ENCODE measurements around the gene TGDS.

DNA sequence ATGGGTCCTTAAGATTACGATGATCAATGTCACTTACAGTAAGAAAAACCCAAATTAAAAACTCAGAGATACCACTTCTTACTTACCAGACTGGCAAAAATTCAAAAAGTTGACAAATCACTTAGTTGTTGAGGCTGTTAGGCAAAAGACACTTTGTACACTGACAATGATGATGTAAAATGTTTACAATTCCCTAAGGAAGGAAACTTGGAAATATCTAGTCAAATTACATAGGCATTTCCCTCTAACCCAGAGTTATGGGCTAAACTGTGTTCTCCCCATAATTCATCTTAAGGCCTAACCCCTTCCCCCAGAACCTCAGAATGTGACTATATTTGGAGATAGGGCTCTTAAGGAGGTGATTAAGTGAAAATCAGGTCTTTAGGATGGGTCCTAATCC lies 12.0 kb downstream of the TGDS start:
- TF ChIP-seq, protein P1, sequence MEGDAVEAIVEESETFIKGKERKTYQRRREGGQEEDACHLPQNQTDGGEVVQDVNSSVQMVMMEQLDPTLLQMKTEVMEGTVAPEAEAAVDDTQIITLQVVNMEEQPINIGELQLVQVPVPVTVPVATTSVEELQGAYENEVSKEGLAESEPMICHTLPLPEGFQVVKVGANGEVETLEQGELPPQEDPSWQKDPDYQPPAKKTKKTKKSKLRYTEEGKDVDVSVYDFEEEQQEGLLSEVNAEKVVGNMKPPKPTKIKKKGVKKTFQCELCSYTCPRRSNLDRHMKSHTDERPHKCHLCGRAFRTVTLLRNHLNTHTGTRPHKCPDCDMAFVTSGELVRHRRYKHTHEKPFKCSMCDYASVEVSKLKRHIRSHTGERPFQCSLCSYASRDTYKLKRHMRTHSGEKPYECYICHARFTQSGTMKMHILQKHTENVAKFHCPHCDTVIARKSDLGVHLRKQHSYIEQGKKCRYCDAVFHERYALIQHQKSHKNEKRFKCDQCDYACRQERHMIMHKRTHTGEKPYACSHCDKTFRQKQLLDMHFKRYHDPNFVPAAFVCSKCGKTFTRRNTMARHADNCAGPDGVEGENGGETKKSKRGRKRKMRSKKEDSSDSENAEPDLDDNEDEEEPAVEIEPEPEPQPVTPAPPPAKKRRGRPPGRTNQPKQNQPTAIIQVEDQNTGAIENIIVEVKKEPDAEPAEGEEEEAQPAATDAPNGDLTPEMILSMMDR (IDR thresholded peaks at IDR 0.05), result no peak
- no peak for TF ChIP-seq EP300 (IDR thresholded peaks at IDR 0.05)
- TF ChIP-seq POLR2A (IDR thresholded peaks at IDR 0.05), result no peak
- no peak for TF ChIP-seq POLR2AphosphoS5 (IDR thresholded peaks at IDR 0.05)
